HG02870 (cell line): ENCODE results near the gene CENPN.

Experiments
- ATAC-seq: cut with Tn5 transposase; IDR thresholded peaks from one replicate; pipeline ENCODE4 v1.9.1; 2021; ENCODE audit warnings: mild to moderate bottlenecking, moderate library complexity; ENCODE audit not compliant: unreplicated experiment

CENPN gene

DNA sequence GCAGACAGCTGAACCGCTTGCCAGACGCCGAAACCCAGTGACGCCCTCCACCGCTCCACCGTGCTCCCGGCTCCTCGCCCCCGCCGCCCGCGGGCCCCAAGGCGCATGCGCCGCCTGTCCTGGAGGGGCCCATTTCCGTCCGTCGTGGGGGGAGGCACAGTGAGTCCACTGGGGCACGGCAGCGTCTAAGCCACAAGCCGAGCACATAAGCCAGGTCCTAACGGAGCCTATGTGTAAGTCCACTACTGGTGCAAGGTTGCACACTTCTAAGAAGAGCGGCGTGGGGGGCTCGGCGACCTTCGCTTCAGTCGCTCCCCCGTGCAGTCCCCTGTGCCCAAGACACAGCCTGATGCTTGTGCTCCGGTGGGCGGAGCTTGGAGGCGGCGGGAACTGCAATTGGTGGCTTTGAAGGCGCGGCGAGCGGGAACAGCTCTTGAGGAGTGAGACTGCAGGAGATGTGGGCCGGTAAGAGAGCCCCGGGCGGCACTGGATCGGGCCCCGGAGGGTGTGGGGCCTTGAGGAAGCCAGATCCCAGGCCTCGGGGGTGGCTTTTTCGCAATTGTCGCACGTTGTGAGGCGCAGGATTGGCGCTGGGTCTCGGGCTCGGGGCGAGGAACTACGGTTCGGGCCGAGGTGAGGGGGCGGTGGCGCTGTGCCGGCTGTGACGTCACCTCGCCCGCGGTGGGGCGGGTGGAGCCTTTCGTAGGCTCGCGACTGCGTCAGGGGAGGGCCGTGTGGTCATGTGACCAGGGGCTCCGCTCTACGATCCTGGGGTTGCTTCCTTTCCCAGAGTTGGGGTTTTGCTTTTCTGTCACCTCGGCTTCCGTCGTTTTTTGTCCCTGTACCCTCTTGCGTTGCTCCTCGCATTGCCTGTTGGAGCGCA is at the start of gene CENPN, which contains the start of gene CMC2:
Gene CENPN (plus strand): TSS at position 402 of the 883 bp plus-strand sequence. CDS start 4,726 bp downstream, outside the sequence.
Gene CMC2 (minus strand): TSS at position 73 of the 883 bp plus-strand sequence. CDS start 9,491 bp downstream, outside the sequence.
- ATAC-seq: peak; percentile 77

DNA sequence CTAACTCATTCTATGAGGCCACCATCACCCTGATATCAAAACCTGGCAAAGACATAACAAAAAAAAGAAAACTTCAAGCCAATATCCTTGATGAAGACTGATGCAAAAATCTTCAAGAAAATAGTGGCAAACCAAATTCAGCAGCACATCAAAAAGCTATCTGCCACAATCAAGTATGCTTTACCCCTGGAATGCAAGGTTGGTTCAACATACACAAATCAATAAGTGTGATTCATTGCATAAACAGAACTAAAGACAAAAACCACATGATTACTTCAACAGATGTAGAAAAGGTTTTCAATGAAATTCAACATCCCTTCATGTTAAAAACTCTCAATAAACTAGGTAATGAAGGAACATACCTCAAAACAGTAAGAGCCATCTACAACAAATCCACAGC is 48.7 kb upstream of the CENPN start:
- no peak for ATAC-seq

DNA sequence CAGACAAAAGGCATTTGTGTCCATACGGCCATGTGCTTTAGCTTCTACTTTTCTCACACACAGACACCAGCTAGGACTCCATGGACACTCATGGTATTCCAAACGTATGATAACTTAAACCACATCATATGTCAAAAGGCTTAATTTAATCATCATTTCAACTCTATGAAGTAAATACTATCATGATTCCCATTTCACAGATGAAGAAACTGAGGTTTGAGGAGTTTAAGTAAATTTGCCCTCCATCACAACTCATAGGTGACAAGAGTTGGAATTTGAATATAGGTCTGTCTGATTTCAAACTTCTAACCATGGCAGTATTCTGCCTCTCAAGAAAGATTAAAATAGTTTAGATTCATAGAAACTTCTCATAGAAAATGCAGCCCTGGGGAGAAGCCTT is 44.1 kb upstream of the CENPN start:
- ATAC-seq: no peak

DNA sequence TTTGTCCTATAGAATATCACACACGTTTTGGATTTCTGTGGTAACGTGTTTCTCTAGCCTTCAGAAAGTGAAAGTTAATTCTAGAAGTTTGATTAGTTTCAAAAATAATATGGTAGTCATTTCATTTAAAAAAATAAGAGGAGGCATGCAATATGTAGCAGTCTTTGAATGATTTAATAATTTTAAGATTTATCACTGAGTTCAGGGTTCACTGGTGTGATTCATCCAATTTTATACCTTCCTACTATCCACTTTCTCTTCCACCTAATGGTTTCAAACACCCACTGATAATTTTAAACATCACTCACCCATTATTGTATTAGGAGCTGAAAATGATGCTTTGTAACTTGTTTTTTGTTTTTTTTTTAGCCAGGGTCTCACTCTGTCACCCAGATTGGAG is 42.7 kb upstream of the CENPN start:
- no peak for ATAC-seq

DNA sequence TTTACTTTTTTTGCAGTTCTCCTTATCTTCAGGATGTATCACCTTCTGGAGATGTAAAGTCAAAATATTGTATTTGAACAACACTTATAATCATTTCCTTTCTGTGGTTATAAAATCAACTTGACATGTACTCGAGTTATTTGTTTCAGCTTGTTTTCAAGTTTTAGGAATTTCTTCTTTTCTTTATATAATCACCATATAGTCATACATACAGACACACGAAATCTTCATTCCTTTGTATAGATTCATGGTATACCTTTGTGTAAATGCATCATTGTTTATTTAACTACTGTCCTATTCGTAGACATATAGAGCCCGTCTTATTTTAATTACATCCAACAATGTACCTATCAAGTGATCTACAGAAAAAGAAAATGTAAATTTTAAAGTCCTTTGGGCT is 40.4 kb upstream of the CENPN start:
- no peak for ATAC-seq

DNA sequence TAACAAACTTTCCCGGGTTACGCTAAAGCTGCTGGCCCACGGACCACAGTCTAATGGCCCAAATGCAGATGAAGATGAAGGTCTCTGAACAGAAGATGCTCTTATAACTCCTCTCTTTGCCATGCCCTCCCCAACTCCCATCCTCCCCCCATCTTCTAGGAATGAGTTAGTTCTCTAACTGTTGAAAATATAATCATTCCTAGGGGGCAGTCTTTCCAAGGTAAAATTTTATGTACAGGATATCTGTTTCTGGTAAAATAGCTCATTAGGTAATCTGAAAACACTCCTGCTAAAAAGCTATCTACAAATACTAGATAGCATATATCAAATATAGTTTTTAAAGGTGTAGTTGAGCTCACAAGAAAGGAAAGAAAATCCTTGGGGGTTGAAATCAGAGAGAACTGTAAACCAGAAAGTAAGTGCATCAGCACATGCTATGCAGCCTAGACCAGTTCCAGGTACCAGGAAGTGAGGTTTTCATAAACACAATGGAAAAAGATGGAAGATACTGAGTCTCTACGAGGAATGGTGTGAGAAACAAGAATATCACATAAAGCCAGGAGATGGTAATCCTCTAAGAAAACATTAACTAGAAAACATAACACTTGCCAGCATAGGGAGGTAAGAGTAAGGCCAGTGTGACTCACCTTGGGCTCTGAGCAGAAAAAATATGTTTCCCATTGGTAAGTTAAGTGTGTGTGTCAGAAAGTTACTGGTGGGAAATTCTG is 38.5 kb upstream of the CENPN start:
- ATAC-seq: no peak

DNA sequence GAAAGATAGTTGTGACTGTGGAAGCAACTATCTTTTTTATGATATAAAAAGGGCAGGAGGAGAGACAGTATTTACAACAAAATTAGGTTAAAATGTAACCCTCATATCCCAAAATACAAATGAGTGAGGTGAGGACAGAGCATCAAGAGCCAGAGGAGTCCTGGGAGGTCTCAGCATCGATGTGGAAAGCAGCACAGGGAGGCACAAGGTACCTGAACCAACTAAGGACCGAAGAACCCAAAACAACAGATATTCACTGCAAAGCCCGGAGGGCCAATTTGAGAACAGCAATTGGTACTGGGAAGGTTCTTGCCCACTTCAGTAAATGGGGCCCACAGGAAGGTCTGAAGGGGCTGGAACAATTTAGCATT is 37.9 kb upstream of the CENPN start:
- ATAC-seq: no peak

DNA sequence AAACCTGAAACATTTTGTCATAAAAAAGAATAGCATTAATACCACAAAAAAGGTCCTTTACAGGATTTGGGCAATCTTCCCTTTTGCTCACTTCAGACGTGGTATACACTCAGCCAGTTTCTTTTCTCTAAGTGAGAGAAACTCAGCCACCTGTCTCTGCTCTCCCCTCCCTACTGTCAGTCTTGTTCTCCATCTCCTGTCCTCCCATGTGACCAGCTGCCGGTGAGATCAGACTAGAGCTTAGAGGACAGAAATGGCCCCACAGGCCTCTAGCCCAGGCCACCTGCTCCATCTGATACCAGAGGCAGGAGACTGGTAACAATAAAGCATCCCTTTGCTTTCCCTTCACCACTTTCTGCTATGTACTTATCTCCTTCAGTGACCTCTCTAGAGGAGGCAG is 35.2 kb upstream of the CENPN start:
- peak; percentile 87 for ATAC-seq

GRCh38 chr16:80972611-80973010 is 34.4 kb upstream of the CENPN start:
- ATAC-seq: no peak

DNA sequence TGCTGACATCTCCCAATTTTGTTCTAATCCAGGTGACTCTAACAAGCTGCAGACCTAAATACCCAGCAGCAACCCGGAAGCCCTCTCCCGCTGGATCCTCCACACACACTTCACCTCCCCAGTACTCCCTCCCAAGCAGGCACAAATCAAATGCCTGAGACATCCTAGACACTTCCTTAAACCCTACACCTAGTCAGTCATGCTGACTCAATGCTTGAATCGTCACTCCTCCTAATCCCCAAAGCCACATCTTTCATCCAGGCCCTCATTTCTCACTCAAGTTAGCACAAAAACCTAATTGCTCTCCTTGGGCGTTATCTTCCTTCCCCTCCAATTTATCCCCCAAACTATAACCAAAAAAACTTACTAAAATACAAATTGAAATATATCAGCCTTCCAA is 33.0 kb upstream of the CENPN start:
- no peak for ATAC-seq

DNA sequence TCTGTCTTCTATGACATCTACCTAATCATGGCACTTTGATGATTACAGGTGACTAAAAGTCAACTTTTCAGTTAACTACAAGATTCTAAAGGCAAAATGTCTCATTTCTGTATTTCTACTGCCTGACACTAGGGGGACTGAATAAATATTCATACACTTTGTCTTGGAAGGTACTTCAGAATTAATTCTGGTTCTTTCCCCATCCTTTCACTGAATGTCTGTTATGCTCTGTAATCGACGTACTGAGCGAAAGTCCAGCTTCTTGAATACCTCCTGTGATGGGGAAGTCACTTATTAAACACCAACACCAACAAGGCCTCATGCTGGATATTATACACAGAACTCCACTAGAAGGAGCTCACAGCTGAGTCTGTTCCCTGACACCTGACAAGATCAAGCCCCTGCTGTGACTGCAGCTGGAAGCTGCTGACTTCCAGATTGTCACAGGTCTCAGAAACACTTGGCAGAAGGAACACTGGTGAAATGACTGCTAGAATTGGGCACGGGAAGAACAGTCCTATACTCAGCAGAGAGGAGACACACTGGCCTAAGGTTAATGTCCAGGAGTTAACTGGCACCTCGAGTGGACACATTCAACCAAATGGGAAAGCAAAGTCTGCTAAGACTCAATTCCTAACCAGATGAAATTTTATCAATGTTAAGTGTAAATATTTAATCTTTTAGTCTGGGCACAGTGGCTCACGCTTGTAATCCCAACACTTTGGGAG is 32.2 kb upstream of the CENPN start:
- ATAC-seq: no peak

GRCh38 chr16:80976946-80977345 is 30.1 kb upstream of the CENPN start:
- no peak for ATAC-seq

DNA sequence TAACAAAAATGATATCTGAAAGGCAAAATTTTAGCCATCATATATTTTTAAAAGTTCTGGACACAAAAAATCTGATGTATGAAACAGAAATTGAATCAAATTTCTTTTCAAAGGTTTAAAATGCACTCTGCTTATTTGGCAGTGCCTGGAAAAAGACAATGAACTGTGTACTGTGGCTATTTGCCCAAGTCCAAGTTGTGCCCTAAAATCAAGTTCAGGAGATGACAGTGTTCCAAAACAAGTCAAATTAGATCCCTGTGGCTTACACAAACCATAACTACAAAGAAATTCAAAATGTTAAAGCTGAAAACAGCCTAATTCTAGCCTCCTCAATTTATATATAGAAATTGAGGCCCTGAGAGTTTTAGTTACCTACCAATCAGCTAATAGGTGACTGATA is 25.9 kb upstream of the CENPN start:
- no peak for ATAC-seq

GRCh38 chr16:80982646-80983045 is 24.4 kb upstream of the CENPN start:
- no peak for ATAC-seq

GRCh38 chr16:80984124-80984892 is 22.7 kb upstream of the CENPN start:
- no peak for ATAC-seq

DNA sequence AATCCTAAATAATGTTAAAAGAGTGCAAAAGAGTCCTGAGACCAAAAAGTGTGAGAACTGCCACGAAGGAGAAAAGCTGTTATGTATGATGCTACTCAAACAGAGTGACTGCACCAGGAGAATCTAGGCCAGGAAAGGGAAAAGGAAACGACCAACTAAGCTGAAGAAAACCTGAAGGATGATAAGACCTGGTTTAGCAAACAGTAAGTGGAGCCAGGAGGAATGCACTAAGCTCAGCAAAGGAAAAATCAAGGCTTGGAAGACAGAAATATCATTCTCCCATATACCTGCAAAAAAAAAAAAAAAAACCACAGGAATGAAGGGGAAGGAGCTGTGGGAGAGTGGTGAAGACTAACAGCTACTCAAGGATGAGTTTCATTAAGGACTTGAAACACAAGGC is 21.4 kb upstream of the CENPN start:
- ATAC-seq: no peak

DNA sequence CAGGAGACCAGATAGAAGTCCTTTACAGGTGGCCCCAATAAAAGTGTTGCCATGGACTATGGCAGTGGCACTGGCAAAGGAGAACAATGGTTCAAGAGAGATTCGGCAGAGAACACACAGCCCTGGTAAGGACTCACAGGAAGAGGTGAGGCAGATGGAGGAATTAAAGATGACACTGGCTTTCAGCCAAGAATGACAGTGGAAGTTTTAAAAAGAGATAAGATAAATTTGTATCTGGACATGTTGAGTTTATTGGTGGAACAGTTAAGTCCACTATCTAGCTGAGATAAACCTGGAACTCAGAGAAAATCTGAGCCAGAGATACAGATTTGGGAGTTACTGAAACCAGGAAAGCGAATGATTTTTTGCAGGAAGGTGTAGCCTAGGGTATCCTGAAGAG is 20.5 kb upstream of the CENPN start:
- no peak for ATAC-seq

DNA sequence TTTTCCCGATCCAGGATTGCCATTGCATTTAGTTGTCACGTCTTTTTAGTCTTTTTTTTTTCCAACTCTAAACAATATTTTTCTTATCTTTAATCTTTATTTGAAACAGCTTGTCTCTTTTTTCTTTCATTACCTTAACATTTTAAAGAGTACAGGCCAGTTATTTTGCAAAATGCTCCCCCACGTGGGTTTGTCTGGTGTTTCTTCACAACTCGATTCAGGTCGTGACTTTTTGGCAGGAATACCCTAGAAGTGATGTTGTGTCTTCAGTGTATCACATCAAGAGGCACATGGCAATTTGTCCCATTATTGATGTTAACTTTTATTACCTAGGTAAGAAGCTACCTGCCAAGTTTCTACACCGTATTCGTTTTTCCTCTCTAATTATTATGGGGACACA is 18.3 kb upstream of the CENPN start:
- no peak for ATAC-seq

DNA sequence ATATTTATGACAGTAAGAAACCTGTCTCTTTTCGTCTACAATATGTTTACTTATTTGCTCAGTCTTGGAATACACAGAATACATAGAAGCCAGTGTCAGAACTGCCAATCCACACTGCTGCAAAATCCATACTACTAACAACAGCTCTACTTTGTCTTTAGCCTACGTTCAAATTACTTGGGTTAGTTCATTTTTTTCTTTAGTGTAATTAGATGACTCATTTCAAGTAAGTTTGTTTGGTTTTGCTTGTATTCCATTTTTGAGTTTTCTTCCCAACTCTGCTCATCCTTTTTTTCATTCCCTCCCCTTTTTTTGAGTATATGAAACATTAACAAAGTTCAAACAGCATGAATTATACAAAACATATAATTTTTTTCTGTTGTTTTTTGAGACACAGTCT is 17.2 kb upstream of the CENPN start:
- no peak for ATAC-seq

DNA sequence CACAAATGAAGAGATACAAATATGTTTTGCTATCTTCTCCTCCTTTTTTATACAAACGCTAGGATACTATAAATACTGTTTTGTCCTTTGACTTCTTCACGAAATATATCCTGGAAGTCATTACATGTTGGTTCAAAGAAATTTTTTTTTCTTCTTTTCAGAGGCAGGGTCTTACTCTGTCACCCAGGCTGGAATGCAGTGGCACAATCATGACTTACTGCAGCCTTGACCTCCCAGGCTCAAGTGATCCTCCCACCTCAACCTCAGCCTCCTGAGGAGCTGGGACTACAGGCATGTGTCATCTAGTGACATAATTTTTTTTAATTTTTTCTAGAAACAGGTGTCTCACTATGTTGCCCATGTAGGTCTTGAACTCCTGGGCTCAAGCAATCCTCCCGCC is 16.4 kb upstream of the CENPN start:
- ATAC-seq: no peak

- no peak for ATAC-seq
Observed at GRCh38 chr16:80990978-80991377, 16.0 kb upstream of the CENPN start.
